ENCODE results near the gene KNSTRN.

DNA sequence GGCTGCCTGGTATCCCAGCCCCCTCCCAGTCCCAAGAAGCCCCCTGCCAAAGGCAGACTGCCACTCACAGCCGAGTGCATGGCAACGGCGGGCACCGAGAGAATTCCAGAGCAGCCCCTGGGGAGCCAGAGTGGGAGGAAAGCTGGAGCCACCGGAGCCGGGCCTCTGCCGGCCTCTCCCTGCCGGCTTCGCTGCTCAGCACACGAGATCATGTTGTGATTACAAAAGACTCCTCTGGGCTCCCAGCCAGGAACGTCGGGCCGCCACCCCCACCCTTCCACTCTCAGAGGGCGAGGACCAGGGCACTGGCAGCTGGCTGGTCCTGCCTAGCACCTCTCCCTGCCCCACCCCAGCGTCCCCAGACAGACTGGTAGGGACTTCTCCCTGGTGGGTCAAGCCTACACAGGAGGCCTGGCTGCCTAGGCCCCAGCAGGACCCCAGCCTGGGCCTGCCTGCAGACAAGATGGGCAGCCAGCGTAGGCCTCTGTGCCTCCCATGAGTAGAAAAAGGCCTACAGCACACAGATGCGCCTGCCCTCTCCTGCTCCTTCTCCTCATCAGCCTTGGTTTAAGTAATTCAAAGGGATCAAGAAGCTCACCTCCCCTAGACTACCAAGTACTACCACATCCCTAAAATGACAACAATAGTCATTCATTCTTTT lies 41.7 kb upstream of the KNSTRN start, which contains the start of gene CCDC9B:
- no peak for TF ChIP-seq GTF2F1 (IDR thresholded peaks at IDR 0.05; ENCODE audit: low read length)
- TF ChIP-seq ZNF274 (CRISPR knock-in tag; IDR thresholded peaks at IDR 0.05) = no peak
- TF ChIP-seq, protein P1, sequence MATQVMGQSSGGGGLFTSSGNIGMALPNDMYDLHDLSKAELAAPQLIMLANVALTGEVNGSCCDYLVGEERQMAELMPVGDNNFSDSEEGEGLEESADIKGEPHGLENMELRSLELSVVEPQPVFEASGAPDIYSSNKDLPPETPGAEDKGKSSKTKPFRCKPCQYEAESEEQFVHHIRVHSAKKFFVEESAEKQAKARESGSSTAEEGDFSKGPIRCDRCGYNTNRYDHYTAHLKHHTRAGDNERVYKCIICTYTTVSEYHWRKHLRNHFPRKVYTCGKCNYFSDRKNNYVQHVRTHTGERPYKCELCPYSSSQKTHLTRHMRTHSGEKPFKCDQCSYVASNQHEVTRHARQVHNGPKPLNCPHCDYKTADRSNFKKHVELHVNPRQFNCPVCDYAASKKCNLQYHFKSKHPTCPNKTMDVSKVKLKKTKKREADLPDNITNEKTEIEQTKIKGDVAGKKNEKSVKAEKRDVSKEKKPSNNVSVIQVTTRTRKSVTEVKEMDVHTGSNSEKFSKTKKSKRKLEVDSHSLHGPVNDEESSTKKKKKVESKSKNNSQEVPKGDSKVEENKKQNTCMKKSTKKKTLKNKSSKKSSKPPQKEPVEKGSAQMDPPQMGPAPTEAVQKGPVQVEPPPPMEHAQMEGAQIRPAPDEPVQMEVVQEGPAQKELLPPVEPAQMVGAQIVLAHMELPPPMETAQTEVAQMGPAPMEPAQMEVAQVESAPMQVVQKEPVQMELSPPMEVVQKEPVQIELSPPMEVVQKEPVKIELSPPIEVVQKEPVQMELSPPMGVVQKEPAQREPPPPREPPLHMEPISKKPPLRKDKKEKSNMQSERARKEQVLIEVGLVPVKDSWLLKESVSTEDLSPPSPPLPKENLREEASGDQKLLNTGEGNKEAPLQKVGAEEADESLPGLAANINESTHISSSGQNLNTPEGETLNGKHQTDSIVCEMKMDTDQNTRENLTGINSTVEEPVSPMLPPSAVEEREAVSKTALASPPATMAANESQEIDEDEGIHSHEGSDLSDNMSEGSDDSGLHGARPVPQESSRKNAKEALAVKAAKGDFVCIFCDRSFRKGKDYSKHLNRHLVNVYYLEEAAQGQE (IDR thresholded peaks at IDR 0.05; ENCODE audit: borderline replicate concordance in 1 of 2, low read depth in 1 of 2, low read length in 2 of 2) = no peak
- no peak for TF ChIP-seq PTBP1 (IDR thresholded peaks at IDR 0.05; ENCODE audit: low read depth, low read length, poor library complexity, severe bottlenecking)
- TF ChIP-seq ZFP36L1 (CRISPR knock-in tag; IDR thresholded peaks at IDR 0.05) = no peak
- TF ChIP-seq ARNT (IDR thresholded peaks at IDR 0.05) = no peak
- TF ChIP-seq, protein P2, sequence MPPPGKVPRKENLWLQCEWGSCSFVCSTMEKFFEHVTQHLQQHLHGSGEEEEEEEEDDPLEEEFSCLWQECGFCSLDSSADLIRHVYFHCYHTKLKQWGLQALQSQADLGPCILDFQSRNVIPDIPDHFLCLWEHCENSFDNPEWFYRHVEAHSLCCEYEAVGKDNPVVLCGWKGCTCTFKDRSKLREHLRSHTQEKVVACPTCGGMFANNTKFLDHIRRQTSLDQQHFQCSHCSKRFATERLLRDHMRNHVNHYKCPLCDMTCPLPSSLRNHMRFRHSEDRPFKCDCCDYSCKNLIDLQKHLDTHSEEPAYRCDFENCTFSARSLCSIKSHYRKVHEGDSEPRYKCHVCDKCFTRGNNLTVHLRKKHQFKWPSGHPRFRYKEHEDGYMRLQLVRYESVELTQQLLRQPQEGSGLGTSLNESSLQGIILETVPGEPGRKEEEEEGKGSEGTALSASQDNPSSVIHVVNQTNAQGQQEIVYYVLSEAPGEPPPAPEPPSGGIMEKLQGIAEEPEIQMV (CRISPR knock-in tag; IDR thresholded peaks at IDR 0.05; ENCODE audit: low read depth) = no peak
- TF ChIP-seq, protein P3, sequence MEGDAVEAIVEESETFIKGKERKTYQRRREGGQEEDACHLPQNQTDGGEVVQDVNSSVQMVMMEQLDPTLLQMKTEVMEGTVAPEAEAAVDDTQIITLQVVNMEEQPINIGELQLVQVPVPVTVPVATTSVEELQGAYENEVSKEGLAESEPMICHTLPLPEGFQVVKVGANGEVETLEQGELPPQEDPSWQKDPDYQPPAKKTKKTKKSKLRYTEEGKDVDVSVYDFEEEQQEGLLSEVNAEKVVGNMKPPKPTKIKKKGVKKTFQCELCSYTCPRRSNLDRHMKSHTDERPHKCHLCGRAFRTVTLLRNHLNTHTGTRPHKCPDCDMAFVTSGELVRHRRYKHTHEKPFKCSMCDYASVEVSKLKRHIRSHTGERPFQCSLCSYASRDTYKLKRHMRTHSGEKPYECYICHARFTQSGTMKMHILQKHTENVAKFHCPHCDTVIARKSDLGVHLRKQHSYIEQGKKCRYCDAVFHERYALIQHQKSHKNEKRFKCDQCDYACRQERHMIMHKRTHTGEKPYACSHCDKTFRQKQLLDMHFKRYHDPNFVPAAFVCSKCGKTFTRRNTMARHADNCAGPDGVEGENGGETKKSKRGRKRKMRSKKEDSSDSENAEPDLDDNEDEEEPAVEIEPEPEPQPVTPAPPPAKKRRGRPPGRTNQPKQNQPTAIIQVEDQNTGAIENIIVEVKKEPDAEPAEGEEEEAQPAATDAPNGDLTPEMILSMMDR (CRISPR knock-in tag; IDR thresholded peaks at IDR 0.05) = no peak
- TF ChIP-seq NRL (CRISPR knock-in tag; IDR thresholded peaks at IDR 0.05; ENCODE audit: borderline replicate concordance) = peak; percentile 30; the same call in 1 of the 2 replicates
- no peak for TF ChIP-seq GABPA (IDR thresholded peaks at IDR 0.05; ENCODE audit: low read depth, low read length)
- no peak for TF ChIP-seq GABPA (CRISPR knock-in tag; IDR thresholded peaks at IDR 0.05; ENCODE audit: low read depth)
- no peak for TF ChIP-seq YY1 (IDR thresholded peaks at IDR 0.05; ENCODE audit: insufficient read depth, insufficient replicate concordance, low read depth, low read length)
- no peak for TF ChIP-seq ZSCAN12 (CRISPR knock-in tag; IDR thresholded peaks at IDR 0.05)
- TF ChIP-seq MAF1 (CRISPR knock-in tag; IDR thresholded peaks at IDR 0.05; ENCODE audit: borderline replicate concordance) = no peak
- TF ChIP-seq, protein P4, sequence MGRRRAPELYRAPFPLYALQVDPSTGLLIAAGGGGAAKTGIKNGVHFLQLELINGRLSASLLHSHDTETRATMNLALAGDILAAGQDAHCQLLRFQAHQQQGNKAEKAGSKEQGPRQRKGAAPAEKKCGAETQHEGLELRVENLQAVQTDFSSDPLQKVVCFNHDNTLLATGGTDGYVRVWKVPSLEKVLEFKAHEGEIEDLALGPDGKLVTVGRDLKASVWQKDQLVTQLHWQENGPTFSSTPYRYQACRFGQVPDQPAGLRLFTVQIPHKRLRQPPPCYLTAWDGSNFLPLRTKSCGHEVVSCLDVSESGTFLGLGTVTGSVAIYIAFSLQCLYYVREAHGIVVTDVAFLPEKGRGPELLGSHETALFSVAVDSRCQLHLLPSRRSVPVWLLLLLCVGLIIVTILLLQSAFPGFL (CRISPR knock-in tag; IDR thresholded peaks at IDR 0.05) = no peak
